GF-D8 (cell line): ENCODE results near the gene DDAH2.

Source experiments
- DNase-seq: peaks from one replicate; lab custom pipeline; 2025; lab: John Stamatoyannopoulos, UW

The DDAH2 gene

DNA sequence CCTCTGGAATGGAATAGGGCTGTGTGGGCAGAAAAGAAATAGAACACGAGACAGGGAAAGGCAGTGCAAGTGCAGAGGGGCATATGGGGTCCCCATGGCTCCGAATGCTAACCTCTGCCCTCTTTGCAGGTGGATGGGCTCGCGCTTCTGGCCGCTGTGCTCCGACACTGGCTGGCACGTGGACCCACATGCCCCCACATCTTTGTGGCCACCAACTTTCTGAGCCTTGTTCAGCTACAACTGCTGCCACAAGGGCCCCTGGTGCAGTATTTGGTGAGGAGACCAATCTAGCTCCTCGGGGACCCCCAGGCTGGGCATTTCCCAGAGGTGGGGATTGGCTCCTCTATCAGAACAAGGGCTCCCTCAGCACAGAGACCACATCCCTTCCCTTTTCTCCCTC lies 32.2 kb upstream of the DDAH2 start:
- DNase-seq = no peak

- no peak for DNase-seq
Measured at GRCh38 chr6:31760790-31761189, 31.7 kb upstream of the DDAH2 start.

DNA sequence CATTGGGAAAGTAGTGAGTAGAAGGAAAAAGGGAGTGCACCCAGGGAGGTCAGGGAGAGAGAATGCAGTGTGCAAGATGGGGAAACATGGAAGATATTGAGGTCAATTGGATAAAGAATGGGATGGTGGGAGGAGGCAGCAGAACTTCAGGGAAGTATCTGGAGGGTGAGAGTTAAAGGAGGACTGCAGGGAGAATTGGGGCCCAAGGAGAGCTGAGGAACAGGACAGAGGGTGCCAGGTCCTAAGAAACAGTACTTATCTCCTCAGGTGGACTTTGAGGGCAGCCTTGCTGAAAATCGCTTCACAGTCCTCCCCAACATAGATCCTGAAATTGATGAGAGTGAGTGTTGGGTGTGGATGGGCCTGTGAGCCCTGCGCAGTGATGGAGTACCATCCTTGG lies 29.2 kb upstream of the DDAH2 start:
- no peak for DNase-seq

DNA sequence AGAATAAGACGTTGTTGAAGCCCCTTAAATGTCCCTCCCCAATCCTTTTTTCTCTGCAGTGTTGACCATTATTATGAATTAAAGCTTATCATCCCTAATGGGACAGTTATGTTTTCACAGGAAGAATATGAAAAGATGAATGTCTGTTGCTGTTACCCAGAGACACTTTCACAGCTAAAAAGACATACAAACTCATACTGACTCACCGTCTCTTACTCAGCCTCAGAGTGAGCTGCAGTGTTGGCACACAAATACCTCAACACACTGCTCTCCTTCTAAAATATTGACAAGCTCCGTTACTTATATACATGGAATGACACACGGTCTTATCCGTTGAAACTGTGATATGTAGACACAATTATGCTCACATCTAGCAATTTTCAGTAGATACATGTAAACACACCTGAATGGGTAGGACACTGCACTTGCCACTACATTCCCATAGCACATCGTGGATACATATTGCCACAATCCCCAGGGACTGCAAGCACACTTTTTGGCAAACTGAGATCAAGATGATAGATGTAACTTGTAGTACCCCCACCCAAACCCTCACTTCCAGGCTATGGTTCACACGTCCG lies 23.7 kb upstream of the DDAH2 start:
- no peak for DNase-seq

DNA sequence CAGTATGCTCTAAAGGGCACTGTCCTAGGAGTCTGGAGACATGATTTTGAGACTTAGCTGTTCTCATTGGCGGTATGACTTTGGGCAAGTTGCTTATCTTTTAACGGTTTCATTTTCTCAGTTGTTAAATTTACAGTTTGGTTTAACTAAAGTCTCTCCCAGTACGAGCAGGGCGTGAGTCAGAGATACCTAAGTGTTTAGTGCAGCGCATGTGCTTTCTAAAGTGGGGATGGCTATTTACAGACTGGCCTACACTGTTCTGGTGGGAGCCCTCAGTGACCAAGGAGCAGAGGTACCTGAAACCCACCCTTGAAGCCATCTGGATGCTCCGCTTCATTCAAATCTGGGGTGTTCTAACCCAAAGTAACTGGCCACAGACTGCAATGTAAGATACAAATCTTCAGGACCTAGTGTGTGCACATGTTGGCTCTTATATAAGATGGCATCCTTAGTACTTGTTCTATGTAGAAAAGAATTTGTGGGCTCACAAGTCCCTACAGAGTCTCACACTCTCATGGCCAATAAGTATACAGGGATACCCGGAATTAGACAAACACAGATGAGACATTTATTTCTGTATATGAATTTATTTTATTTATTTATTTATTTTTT lies 21.4 kb upstream of the DDAH2 start:
- DNase-seq = no peak

DNA sequence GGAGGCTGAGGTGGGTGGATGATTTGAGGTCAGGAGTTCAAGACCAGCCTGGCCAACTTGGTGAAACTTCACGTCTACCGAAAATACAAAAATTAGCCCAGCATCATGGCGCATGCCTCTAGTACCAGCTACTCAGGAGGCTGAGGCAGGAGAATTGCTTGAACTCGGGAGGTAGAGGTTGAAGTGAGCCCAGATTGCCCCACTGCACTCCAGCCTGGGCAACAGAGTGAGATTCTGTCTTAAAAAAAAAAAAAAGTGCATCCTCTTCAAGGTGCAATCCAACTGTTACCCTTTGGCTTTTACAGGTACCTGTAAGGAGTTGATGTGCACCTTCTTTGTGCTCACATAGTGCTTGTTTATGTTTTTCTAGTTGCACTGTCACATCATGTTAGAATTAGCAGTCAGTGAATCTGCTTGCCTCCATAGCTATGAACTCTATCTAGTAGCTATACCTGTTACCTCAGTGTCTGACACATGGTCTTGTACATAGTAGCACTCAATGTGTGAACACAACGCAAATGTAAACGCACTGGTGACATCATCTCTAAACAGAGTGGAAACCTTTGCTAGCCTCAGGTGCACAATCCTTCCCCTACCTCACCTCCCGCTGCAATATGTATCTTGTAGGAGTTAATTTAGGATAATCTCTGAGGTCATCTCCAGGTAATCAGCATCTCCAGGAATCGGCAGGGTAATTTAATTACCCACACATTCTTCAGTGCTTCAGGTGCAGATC lies 20.4 kb upstream of the DDAH2 start:
- DNase-seq = no peak

DNA sequence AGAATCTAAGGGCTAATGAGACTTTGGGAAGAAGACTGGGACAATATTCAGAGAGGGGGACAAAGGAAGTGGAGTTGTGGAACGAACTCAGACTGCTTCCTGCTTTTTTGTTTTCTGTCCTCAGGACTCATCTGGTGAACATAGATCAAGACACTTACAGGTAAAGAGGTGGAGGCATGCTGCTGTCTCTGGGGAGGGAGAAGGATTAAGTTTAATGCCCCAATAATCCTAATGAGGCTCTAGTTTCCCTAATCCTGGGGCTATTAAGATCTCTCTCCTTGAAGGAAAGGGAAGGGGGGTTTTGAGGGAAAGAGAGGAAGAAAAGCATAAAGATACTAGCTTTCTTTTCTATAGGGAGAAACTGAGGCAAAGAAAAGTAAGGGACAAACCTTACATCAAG lies 15.3 kb upstream of the DDAH2 start:
- DNase-seq = no peak

DNA sequence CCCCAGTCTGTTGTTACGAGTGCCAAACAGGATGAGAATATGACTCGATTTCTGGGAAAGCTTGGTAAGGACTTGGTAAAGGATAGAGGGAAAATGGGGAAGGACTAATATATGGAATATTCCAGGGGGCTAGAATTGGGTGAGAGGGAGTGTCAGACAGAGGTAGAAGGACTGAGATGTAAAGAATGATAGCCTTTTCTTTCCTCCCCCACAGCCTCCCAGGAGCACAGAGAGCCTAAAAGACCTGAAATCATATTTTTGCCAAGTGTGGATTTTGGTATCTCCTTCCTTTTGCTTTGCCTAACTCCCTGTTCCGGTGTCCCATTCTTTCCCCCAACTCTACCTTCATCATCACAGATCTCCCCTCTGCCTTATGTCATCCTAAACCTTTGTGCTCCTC lies 13.8 kb upstream of the DDAH2 start:
- DNase-seq = no peak

- no peak for DNase-seq
Measured at GRCh38 chr6:31741815-31742214, 12.7 kb upstream of the DDAH2 start.

DNA sequence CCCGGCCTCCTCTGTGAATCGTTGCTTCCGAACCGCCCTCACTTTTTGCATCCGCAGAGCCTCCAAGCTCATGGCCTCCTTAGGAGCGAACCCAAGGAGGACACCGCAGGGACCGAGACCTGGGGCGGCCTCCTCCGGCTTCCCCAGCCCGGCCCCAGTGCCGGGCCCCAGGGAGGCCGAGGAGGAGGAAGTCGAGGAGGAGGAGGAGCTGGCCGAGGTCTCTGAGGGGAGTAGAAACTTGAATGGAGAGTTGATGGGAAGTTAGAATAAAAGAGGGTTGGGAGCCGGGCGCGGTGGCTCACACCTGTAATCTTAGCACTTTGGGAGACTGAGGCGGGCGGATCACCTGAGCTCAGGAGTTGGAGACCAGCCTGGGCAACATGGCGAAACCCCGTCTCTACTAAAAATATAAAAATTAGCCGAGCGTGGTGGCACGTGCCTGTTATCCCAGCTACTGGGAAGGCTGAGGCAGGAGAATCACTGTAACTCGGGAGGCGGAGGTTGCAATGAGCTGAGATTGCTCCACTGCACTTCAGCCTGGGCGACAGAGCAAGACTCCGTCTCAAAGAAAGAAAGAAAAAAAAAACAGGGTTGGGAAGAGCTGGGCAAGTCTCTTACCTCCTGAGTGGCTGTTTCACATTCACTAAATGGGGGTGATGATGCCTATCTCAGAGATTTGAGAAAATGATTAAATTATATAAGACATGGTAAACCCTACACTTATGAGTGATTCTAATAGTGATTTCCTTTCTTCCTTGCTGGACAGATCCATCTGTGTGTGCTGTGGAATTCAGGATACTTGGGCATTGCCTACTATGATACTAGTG lies 11.5 kb upstream of the DDAH2 start:
- DNase-seq = peak; percentile 34

GRCh38 chr6:31739639-31740396 lies 10.7 kb upstream of the DDAH2 start, which contains the start of gene MSH5:
MSH5 (plus strand) TSS chr6:31740005; CDS start chr6:31740467, 462 bp downstream.
- DNase-seq = peak; percentile 99

GRCh38 chr6:31737991-31738979 lies 9.2 kb upstream of the DDAH2 start:
- DNase-seq = peak; percentile 97

- DNase-seq = peak; percentile 84
Measured at GRCh38 chr6:31737315-31737990, 8.4 kb upstream of the DDAH2 start.

DNA sequence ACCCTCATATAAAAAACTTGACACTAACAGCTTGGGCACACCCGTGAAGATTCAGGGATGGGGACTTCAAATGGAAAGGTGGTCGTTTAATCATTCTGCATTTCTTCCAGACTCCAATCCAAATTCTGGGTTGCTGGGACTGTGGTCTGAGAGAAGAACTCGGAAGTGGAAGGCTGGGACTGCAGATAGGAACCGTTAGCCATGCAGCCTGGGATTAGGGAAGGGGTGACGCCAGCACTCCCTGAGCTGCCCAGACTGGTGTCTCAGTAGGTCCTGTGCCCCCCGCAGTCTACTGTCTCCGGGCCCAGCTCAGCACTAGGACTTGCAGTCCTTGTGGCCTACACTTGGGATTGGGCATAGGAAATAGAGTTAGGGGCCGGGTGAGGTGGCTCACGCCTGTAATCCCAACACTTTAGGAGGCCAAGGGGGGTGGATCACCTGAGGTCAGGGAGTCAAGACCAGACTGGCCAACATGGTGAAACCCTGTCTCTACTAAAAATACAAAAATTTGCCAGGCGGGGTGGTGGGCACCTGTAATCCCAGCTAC lies 7.7 kb upstream of the DDAH2 start:
- peak; percentile 30 for DNase-seq

- DNase-seq = peak; percentile 81
Measured at GRCh38 chr6:31736021-31736767, 7.1 kb upstream of the DDAH2 start, which contains the start of gene CLIC1. CLIC1 (minus strand) TSS chr6:31736530; CDS start chr6:31736300, 230 bp downstream.

GRCh38 chr6:31734821-31735406 lies 5.8 kb upstream of the DDAH2 start:
- peak; percentile 52 for DNase-seq

- no peak for DNase-seq
Measured at GRCh38 chr6:31734247-31734820, 5.2 kb upstream of the DDAH2 start.

- no peak for DNase-seq
Measured at GRCh38 chr6:31733734-31734133, 4.6 kb upstream of the DDAH2 start.
